ENCODE results near the gene HTT. TPM values are rescaled to one million over a fixed set of nuclear protein-coding genes. Genes with fewer than 3 reads are reported as not detected.
A peak's percentile ranks its signal among the peaks of the same experiment; 100 is the strongest.

Gene HTT
- total and polyA plus RNA-seq, 9 of the 15 experiments (the other 6 are each of a cell fraction or from before 2014, with no cell fraction given) = 0.66 to 31.6 (median 14.7) TPM

GRCh38 chr4:3085948-3086670 lies 11.6 kb downstream of the HTT start:
- CTCF ChIA-PET (ENCODE audit: low intra/inter-chr PET ratio) = no interaction called here
- Histone ChIP-seq H3K4me1 (replicated peaks in 1 of 2; ENCODE audit: control insufficient read depth in 2 of 2, insufficient read depth in 2 of 2, low read length in 2 of 2) (peaks cover 12% of the 10 kb centered on the region in 2 experiments), H3K9me1 (ENCODE audit: control insufficient read depth, insufficient read depth, low read length) (peaks cover 5% of the 10 kb centered on the region), H2AFZ (ENCODE audit: low read depth, low read length) (no peak overlapping the region), H3K79me2 (ENCODE audit: control insufficient read depth, insufficient read depth, low read length) (peaks cover 29% of the 10 kb centered on the region), H3K9ac (ENCODE audit: insufficient read depth in 1 of 2, low read depth in 2 of 2, low read length in 2 of 2) (no peak overlapping the region), H3K4me2 (ENCODE audit: insufficient read depth, low read length) (no peak overlapping the region), H3K9me3 (replicated peaks; ENCODE audit: control insufficient read depth, insufficient read depth, low read depth, low read length) (no peaks in the 10 kb centered on the region; the same call in 1 of the 2 replicates), H3K36me3 (ENCODE audit: control insufficient read depth, insufficient read depth, low read length) (peaks cover 24% of the 10 kb centered on the region; the same call in 2 of the 3 replicates), H3K27ac (ENCODE audit: extremely low read depth, low read depth, low read length) (no peak overlapping the region), H3K4me3 (no peak overlapping the region), H4K20me1 (replicated peaks; ENCODE audit: control insufficient read depth, insufficient read depth, low read length) (peaks cover 7% of the 10 kb centered on the region), H3K27me3 (ENCODE audit: control insufficient read depth in 2 of 2, insufficient read depth in 2 of 2, low read length in 2 of 2) (no peaks in the 10 kb centered on the region)
- BruUV-seq (replicated peaks) = no TSS peak
- no peak for ATAC-seq
- DNase-seq (ENCODE audit: extremely low read depth in 1 of 4, low spot score in 3 of 4) = no peak
- in situ Hi-C loops (cut with MboI) = no loop called here
- intact Hi-C loops (cut with micrococcal nuclease) = no loop called here
- 76% methylated on average over 10 of the region's 10 CpGs for WGBS (ENCODE audit: insufficient coverage, low coverage, missing lambda C conversion rate)
- TF ChIP-seq ZNF121 (CRISPR knock-in tag; conservative IDR thresholded peaks at IDR 0.05) (peak; percentile 50; the same call in 1 of the 2 replicates), HNRNPLL (IDR thresholded peaks at IDR 0.05; ENCODE audit: low read depth, low read length, poor library complexity, severe bottlenecking) (no peak)
- POLR2A ChIA-PET = no interaction called here
- no peak for FAIRE-seq

GRCh38 chr4:3087115-3087797 lies 12.8 kb downstream of the HTT start:
- no peak for DNase-seq (ENCODE audit: extremely low read depth in 1 of 4, low spot score in 3 of 4)
- ChIA-PET CTCF (ENCODE audit: low intra/inter-chr PET ratio) (no interaction called here), POLR2A (no interaction called here)
- H3K27ac ChIP-seq (ENCODE audit: extremely low read depth, low read depth, low read length) = no peak overlapping the region
- no TSS peak for BruUV-seq (replicated peaks)
- H3K9me1 ChIP-seq (ENCODE audit: control insufficient read depth, insufficient read depth, low read length) = peaks cover 5% of the 10 kb centered on the region
- no peak overlapping the region for H3K4me3 ChIP-seq
- H3K9ac ChIP-seq (ENCODE audit: insufficient read depth in 1 of 2, low read depth in 2 of 2, low read length in 2 of 2) = no peak overlapping the region
- WGBS (ENCODE audit: insufficient coverage, low coverage, missing lambda C conversion rate) = 83% methylated on average over 4 of the region's 4 CpGs
- no peaks in the 10 kb centered on the region for H3K27me3 ChIP-seq (ENCODE audit: control insufficient read depth in 2 of 2, insufficient read depth in 2 of 2, low read length in 2 of 2)
- in situ Hi-C loops (cut with MboI) (no loop called here), intact Hi-C loops (cut with micrococcal nuclease) (no loop called here)
- H3K4me2 ChIP-seq (ENCODE audit: insufficient read depth, low read length) = no peak overlapping the region
- peaks cover 19% of the 10 kb centered on the region for H3K79me2 ChIP-seq (ENCODE audit: control insufficient read depth, insufficient read depth, low read length)
- FAIRE-seq = no peak
- no peak for ATAC-seq
- H2AFZ ChIP-seq (ENCODE audit: low read depth, low read length) = no peak overlapping the region
- TF ChIP-seq HDAC6 (IDR thresholded peaks at IDR 0.05; ENCODE audit: low read depth, low read length) (no peak), HCFC1 (IDR thresholded peaks at IDR 0.05; ENCODE audit: low read depth, low read length) (no peak), YBX1 (IDR thresholded peaks at IDR 0.05) (no peak), ZFX (CRISPR knock-in tag; IDR thresholded peaks at IDR 0.05) (no peak), SMAD4 (CRISPR knock-in tag; conservative IDR thresholded peaks at IDR 0.05) (no peak), ZNF324 (CRISPR knock-in tag; IDR thresholded peaks at IDR 0.05) (no peak), ZZZ3 (IDR thresholded peaks at IDR 0.05) (no peak), CBX3 (IDR thresholded peaks at IDR 0.05; ENCODE audit: borderline replicate concordance in 1 of 2, low read length in 2 of 2) (no peak), KLF16 (IDR thresholded peaks at IDR 0.05) (no peak), CHCHD3 (CRISPR knock-in tag; IDR thresholded peaks at IDR 0.05) (no peak)
- peaks cover 10 to 12% of the 10 kb centered on the region in 2 experiments for H3K4me1 ChIP-seq (replicated peaks in 1 of 2; ENCODE audit: control insufficient read depth in 2 of 2, insufficient read depth in 2 of 2, low read length in 2 of 2)
- no peaks in the 10 kb centered on the region for H3K9me3 ChIP-seq (replicated peaks; ENCODE audit: control insufficient read depth, insufficient read depth, low read depth, low read length)
- peaks cover 25% of the 10 kb centered on the region; the same call in 2 of the 3 replicates for H3K36me3 ChIP-seq (ENCODE audit: control insufficient read depth, insufficient read depth, low read length)
- peaks cover 6% of the 10 kb centered on the region for H4K20me1 ChIP-seq (replicated peaks; ENCODE audit: control insufficient read depth, insufficient read depth, low read length)
